ENCODE results near the gene PLK1.

The PLK1 gene

DNA sequence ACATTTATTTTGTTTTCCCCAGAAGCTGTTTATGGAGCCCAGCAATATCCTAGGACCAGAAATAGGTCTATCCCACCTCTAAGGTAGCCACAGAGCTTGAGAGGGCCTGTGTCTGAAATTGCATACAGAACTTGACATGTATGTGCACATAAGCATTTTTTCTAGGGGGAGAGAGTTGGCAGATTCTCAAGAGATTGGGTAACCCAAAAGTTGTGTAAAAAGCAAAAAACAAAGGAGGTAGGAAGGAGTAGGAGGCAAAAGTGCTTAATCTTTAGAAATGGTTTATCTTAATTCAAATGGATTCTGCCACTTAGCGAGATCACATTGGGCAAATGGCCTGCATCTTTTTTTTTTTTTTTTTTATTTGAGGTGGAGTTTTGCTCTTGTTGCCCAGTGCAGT is 3.5 kb downstream of the PLK1 start:
- H3K18ac ChIP-seq (ENCODE audit: low read length), result no peak overlapping the region
- H3K27ac ChIP-seq (ENCODE audit: low read depth, low read length), result no peak overlapping the region
- no peak overlapping the region for H2AFZ ChIP-seq (ENCODE audit: insufficient read depth, low read length, poor library complexity)
- H3K9ac ChIP-seq (ENCODE audit: low read length), result no peak overlapping the region
- no peak overlapping the region for H3K4me3 ChIP-seq (ENCODE audit: low read depth, low read length)
- H3K4me2 ChIP-seq (ENCODE audit: low read length), result no peak overlapping the region
- H3K14ac ChIP-seq (ENCODE audit: low read length), result no peak overlapping the region
- no peaks in the 10 kb centered on the region for H3K9me3 ChIP-seq (ENCODE audit: insufficient read depth, low read depth, low read length)
- H3K79me2 ChIP-seq (ENCODE audit: control insufficient read depth, insufficient read depth, low read length, poor library complexity), result peaks cover 16% of the 10 kb centered on the region
- no peak overlapping the region for H3K23ac ChIP-seq (ENCODE audit: low read length)
- H4K8ac ChIP-seq (ENCODE audit: low read depth, low read length), result no peak overlapping the region
- no peak overlapping the region for H2BK12ac ChIP-seq (ENCODE audit: low read length)
- H3K27me3 ChIP-seq (ENCODE audit: insufficient read depth, low read length), result no peaks in the 10 kb centered on the region
- H3K4ac ChIP-seq (ENCODE audit: low read depth, low read length), result no peak overlapping the region
- H4K12ac ChIP-seq (ENCODE audit: low read depth, low read length), result no peak overlapping the region
- no peak overlapping the region for H2AK5ac ChIP-seq (ENCODE audit: low read length)
- no peak overlapping the region for H2BK120ac ChIP-seq (ENCODE audit: insufficient read depth, low read length, poor library complexity)
- no peak for DNase-seq
- H2BK5ac ChIP-seq (ENCODE audit: low read depth, low read length, poor library complexity), result no peak overlapping the region
- H4K91ac ChIP-seq (ENCODE audit: low read depth, low read length), result no peak overlapping the region
- H3K36me3 ChIP-seq (ENCODE audit: control insufficient read depth in 1 of 2, insufficient read depth in 2 of 2, low read length in 2 of 2), result peaks cover 34 to 46% of the 10 kb centered on the region in 2 experiments
- no CpG with 5 or more reads among the region's 1 CpG for WGBS (ENCODE audit: extremely low coverage, insufficient coverage, insufficient read length)
- H3K4me1 ChIP-seq (ENCODE audit: control insufficient read depth in 1 of 2, insufficient read depth in 2 of 2, low read length in 2 of 2), result peaks cover 7 to 12% of the 10 kb centered on the region in 2 experiments
- H3K79me1 ChIP-seq (ENCODE audit: low read length), result peaks cover 8% of the 10 kb centered on the region

DNA sequence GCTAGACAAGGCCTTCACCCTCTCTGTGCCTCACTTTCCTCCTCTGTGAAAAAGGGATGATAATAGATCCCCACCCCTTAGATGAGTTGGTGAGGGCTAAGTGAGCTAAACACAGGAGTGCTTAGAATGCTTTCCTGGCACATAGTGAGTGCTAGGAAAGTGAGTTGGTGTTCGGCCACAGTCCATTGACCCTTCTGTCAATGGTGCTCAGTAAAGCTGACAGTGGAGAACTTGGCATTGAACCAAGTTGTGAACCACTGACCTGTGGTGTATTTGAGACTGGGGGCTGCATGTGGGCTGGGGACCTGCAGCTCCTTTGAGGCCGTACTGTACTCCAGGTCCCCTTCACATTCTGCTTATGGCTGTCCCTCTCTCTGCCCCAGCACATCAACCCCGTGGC is 4.8 kb downstream of the PLK1 start:
- H3K4me2 ChIP-seq (ENCODE audit: low read length), result no peak overlapping the region
- peaks cover 16% of the 10 kb centered on the region for H3K79me2 ChIP-seq (ENCODE audit: control insufficient read depth, insufficient read depth, low read length, poor library complexity)
- H2BK120ac ChIP-seq (ENCODE audit: insufficient read depth, low read length, poor library complexity), result no peak overlapping the region
- H2AK5ac ChIP-seq (ENCODE audit: low read length), result no peak overlapping the region
- no peak overlapping the region for H3K4me3 ChIP-seq (ENCODE audit: low read depth, low read length)
- H3K27me3 ChIP-seq (ENCODE audit: insufficient read depth, low read length), result no peaks in the 10 kb centered on the region
- no peak overlapping the region for H4K12ac ChIP-seq (ENCODE audit: low read depth, low read length)
- H3K4me1 ChIP-seq (ENCODE audit: control insufficient read depth in 1 of 2, insufficient read depth in 2 of 2, low read length in 2 of 2), result peaks cover 7 to 14% of the 10 kb centered on the region in 2 experiments
- H2AFZ ChIP-seq (ENCODE audit: insufficient read depth, low read length, poor library complexity), result no peak overlapping the region
- no peak overlapping the region for H3K4ac ChIP-seq (ENCODE audit: low read depth, low read length)
- H2BK12ac ChIP-seq (ENCODE audit: low read length), result no peak overlapping the region
- no peak for DNase-seq
- WGBS (ENCODE audit: extremely low coverage, insufficient coverage, insufficient read length), result no CpG with 5 or more reads among the region's 3 CpGs
- H3K23ac ChIP-seq (ENCODE audit: low read length), result no peak overlapping the region
- H3K36me3 ChIP-seq (ENCODE audit: control insufficient read depth in 1 of 2, insufficient read depth in 2 of 2, low read length in 2 of 2), result peaks cover 46 to 59% of the 10 kb centered on the region in 2 experiments
- no peak overlapping the region for H3K18ac ChIP-seq (ENCODE audit: low read length)
- no peak overlapping the region for H3K9ac ChIP-seq (ENCODE audit: low read length)
- no peak overlapping the region for H3K14ac ChIP-seq (ENCODE audit: low read length)
- H2BK5ac ChIP-seq (ENCODE audit: low read depth, low read length, poor library complexity), result no peak overlapping the region
- no peak overlapping the region for H3K27ac ChIP-seq (ENCODE audit: low read depth, low read length)
- peaks cover 8% of the 10 kb centered on the region for H3K79me1 ChIP-seq (ENCODE audit: low read length)
- no peaks in the 10 kb centered on the region for H3K9me3 ChIP-seq (ENCODE audit: insufficient read depth, low read depth, low read length)
- H4K8ac ChIP-seq (ENCODE audit: low read depth, low read length), result no peak overlapping the region
- H4K91ac ChIP-seq (ENCODE audit: low read depth, low read length), result no peak overlapping the region

DNA sequence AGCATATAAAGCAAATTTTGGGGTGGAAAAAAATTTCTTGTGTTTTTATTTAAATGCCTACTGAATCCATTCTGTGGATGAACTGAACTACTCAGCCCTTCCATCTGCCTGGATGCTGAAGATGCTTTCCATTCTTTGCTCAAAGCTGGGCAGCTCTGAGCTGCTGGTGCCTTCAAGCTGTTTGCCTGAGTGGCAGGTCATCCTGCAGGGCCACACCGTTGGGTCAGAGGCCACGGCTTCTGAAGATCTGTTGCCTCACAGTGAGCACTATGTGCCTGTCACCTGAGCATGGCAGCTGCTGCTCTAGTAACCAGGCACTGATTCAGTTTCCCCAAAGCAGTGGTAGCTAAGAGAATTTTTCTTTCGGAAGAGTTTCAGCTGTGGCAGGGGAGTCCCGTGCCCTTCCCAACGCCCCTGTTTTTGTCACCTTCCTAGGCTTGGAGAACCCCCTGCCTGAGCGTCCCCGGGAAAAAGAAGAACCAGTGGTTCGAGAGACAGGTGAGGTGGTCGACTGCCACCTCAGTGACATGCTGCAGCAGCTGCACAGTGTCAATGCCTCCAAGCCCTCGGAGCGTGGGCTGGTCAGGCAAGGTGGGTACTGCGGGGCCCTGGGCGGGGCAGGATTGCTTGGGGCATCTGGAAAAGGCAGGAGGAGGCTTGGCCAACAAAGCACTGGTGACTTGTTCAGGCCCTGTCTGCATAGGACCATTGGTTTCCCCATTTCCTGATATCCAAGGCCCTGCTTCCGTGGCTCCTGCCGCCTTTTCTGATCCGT is 8.5 kb downstream of the PLK1 start:
- no peak overlapping the region for H2AK5ac ChIP-seq (ENCODE audit: low read length)
- H3K18ac ChIP-seq (ENCODE audit: low read length), result no peak overlapping the region
- H3K4me3 ChIP-seq (ENCODE audit: low read depth, low read length), result no peak overlapping the region
- H3K27ac ChIP-seq (ENCODE audit: low read depth, low read length), result no peak overlapping the region
- peak; percentile 95 to 96 for DNase-seq
- H3K23ac ChIP-seq (ENCODE audit: low read length), result no peak overlapping the region
- H2BK5ac ChIP-seq (ENCODE audit: low read depth, low read length, poor library complexity), result no peak overlapping the region
- no peaks in the 10 kb centered on the region for H3K9me3 ChIP-seq (ENCODE audit: insufficient read depth, low read depth, low read length)
- no peak overlapping the region for H3K4me2 ChIP-seq (ENCODE audit: low read length)
- H4K91ac ChIP-seq (ENCODE audit: low read depth, low read length), result no peak overlapping the region
- no CpG with 5 or more reads among the region's 16 CpGs for WGBS (ENCODE audit: extremely low coverage, insufficient coverage, insufficient read length)
- H3K79me2 ChIP-seq (ENCODE audit: control insufficient read depth, insufficient read depth, low read length, poor library complexity), result no peaks in the 10 kb centered on the region
- H4K12ac ChIP-seq (ENCODE audit: low read depth, low read length), result no peak overlapping the region
- peaks cover 71 to 77% of the 10 kb centered on the region in 2 experiments for H3K36me3 ChIP-seq (ENCODE audit: control insufficient read depth in 1 of 2, insufficient read depth in 2 of 2, low read length in 2 of 2)
- no peak overlapping the region for H2AFZ ChIP-seq (ENCODE audit: insufficient read depth, low read length, poor library complexity)
- no peaks in the 10 kb centered on the region for H3K27me3 ChIP-seq (ENCODE audit: insufficient read depth, low read length)
- no peak overlapping the region for H4K8ac ChIP-seq (ENCODE audit: low read depth, low read length)
- no peak overlapping the region for H3K9ac ChIP-seq (ENCODE audit: low read length)
- no peaks in the 10 kb centered on the region for H3K79me1 ChIP-seq (ENCODE audit: low read length)
- no peak overlapping the region for H2BK120ac ChIP-seq (ENCODE audit: insufficient read depth, low read length, poor library complexity)
- no peak overlapping the region for H3K4ac ChIP-seq (ENCODE audit: low read depth, low read length)
- peaks cover 0 to 3% of the 10 kb centered on the region in 2 experiments for H3K4me1 ChIP-seq (ENCODE audit: control insufficient read depth in 1 of 2, insufficient read depth in 2 of 2, low read length in 2 of 2)
- no peak overlapping the region for H2BK12ac ChIP-seq (ENCODE audit: low read length)
- no peak overlapping the region for H3K14ac ChIP-seq (ENCODE audit: low read length)

DNA sequence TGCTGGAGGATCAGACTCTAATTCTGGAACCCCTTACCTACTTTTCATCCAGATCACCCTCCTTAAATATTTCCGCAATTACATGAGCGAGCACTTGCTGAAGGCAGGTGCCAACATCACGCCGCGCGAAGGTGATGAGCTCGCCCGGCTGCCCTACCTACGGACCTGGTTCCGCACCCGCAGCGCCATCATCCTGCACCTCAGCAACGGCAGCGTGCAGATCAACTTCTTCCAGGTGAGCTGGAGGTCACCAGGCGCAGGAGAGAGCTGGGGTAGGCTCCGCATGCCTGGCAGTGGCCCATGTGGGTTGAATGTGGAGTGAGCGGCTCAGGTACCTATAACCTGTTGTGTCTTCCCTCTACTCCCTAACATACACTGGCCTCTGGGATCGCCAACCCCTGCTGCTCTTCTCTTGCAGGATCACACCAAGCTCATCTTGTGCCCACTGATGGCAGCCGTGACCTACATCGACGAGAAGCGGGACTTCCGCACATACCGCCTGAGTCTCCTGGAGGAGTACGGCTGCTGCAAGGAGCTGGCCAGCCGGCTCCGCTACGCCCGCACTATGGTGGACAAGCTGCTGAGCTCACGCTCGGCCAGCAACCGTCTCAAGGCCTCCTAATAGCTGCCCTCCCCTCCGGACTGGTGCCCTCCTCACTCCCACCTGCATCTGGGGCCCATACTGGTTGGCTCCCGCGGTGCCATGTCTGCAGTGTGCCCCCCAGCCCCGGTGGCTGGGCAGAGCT is 10.9 kb downstream of the PLK1 start:
- H3K27ac ChIP-seq (ENCODE audit: low read depth, low read length), result no peak overlapping the region
- H3K23ac ChIP-seq (ENCODE audit: low read length), result no peak overlapping the region
- no peak for DNase-seq
- H2AFZ ChIP-seq (ENCODE audit: insufficient read depth, low read length, poor library complexity), result no peak overlapping the region
- no peak overlapping the region for H4K8ac ChIP-seq (ENCODE audit: low read depth, low read length)
- no peak overlapping the region for H3K4ac ChIP-seq (ENCODE audit: low read depth, low read length)
- no peak overlapping the region for H3K18ac ChIP-seq (ENCODE audit: low read length)
- H2AK5ac ChIP-seq (ENCODE audit: low read length), result no peak overlapping the region
- peaks cover 61% of the 10 kb centered on the region in 2 experiments for H3K36me3 ChIP-seq (ENCODE audit: control insufficient read depth in 1 of 2, insufficient read depth in 2 of 2, low read length in 2 of 2)
- H3K27me3 ChIP-seq (ENCODE audit: insufficient read depth, low read length), result no peaks in the 10 kb centered on the region
- H3K79me1 ChIP-seq (ENCODE audit: low read length), result no peaks in the 10 kb centered on the region
- H4K91ac ChIP-seq (ENCODE audit: low read depth, low read length), result no peak overlapping the region
- H3K79me2 ChIP-seq (ENCODE audit: control insufficient read depth, insufficient read depth, low read length, poor library complexity), result no peaks in the 10 kb centered on the region
- H3K4me2 ChIP-seq (ENCODE audit: low read length), result no peak overlapping the region
- no peak overlapping the region for H3K4me3 ChIP-seq (ENCODE audit: low read depth, low read length)
- no peak overlapping the region for H3K9ac ChIP-seq (ENCODE audit: low read length)
- no peak overlapping the region for H3K14ac ChIP-seq (ENCODE audit: low read length)
- H3K9me3 ChIP-seq (ENCODE audit: insufficient read depth, low read depth, low read length), result no peaks in the 10 kb centered on the region
- H4K12ac ChIP-seq (ENCODE audit: low read depth, low read length), result no peak overlapping the region
- no peak overlapping the region for H2BK120ac ChIP-seq (ENCODE audit: insufficient read depth, low read length, poor library complexity)
- peaks cover under 1 to 8% of the 10 kb centered on the region in 2 experiments for H3K4me1 ChIP-seq (ENCODE audit: control insufficient read depth in 1 of 2, insufficient read depth in 2 of 2, low read length in 2 of 2)
- WGBS (ENCODE audit: extremely low coverage, insufficient coverage, insufficient read length), result no CpG with 5 or more reads among the region's 36 CpGs
- no peak overlapping the region for H2BK5ac ChIP-seq (ENCODE audit: low read depth, low read length, poor library complexity)
- H2BK12ac ChIP-seq (ENCODE audit: low read length), result no peak overlapping the region

Measured in trophoblast cell (in vitro differentiated cells and primary cell).